K562 (cell line): ENCODE data around the gene CORO6. TPM values are rescaled to one million over a fixed set of nuclear protein-coding genes. Genes with fewer than 3 reads are reported as not detected.

Experiments used
- ASH1L ChIP-seq: fragments of 450-650 bp; IDR thresholded peaks from 2 replicates; pipeline ENCODE4 v1.6.1; 2018; ENCODE audit warnings: borderline replicate concordance, mild to moderate bottlenecking, low read depth; ENCODE audit not compliant: partially characterized antibody
- CAMTA2 ChIP-seq: fragments of 250-450 bp; sonication (Bioruptor Pico); conservative IDR thresholded peaks from 2 replicates; pipeline ENCODE4 v1.5.1; 2022
- CHD2 ChIP-seq: IDR thresholded peaks from 2 replicates; pipeline ENCODE4 v1.6.1; 2011; ENCODE audit warnings: low read depth, low read length
- CLOCK ChIP-seq: fragments of 250-450 bp; sonication (Bioruptor Pico); IDR thresholded peaks from 2 replicates; pipeline ENCODE4 v1.4.0; 2020; ENCODE audit warnings: mild to moderate bottlenecking, moderate library complexity, borderline replicate concordance
- CREBBP ChIP-seq: IDR thresholded peaks from one replicate; pipeline ENCODE4 v1.6.1; 2012; ENCODE audit warnings: low read depth, mild to moderate bottlenecking, control low read depth, inconsistent platforms, low read length
- ELK3 ChIP-seq: fragments of 450-650 bp; formaldehyde crosslinking; IDR thresholded peaks from 2 replicates; pipeline ENCODE4 v1.4.0; 2020; ENCODE audit warnings: mild to moderate bottlenecking
- ETS2 ChIP-seq: IDR thresholded peaks from 2 replicates; pipeline ENCODE4 v1.6.1; 2016; ENCODE audit warnings: borderline replicate concordance, missing genetic modification characterization, mild to moderate bottlenecking, moderate library complexity, missing compliant biosample characterization; ENCODE audit not compliant: poor library complexity, severe bottlenecking
- MCM5 ChIP-seq: fragments of 450-650 bp; IDR thresholded peaks from 2 replicates; pipeline ENCODE4 v1.6.1; 2016; ENCODE audit warnings: low read depth
- TBP ChIP-seq: optimal IDR thresholded peaks from 2 replicates; pipeline ENCODE3; 2011; ENCODE audit warnings: low read depth, low read length, improper control_type of control experiment
- ZNF3 ChIP-seq: fragments of 250-450 bp; sonication (Bioruptor Pico); IDR thresholded peaks from 2 replicates; pipeline ENCODE4 v1.5.0; 2021; ENCODE audit warnings: mild to moderate bottlenecking, moderate library complexity
- ZNF395 ChIP-seq: fragments of 200-800 bp; sonication (Bioruptor generic); IDR thresholded peaks from 2 replicates; pipeline ENCODE4 v1.6.1; 2017; ENCODE audit warnings: missing genetic modification characterization, missing compliant biosample characterization
- ZNF511 ChIP-seq: sonication (generic); formaldehyde crosslinking; IDR thresholded peaks from 2 replicates; pipeline ENCODE4 v1.8.0; 2022; ENCODE audit warnings: mild to moderate bottlenecking, missing genetic modification reagents
- polyA plus RNA-seq, 8 experiments: library from polyadenylated mRNA; depleted of rRNA in 4 of 8; stranded (reverse) in 5 of 8; unstranded in 3 of 8; fragments of >200 nt; fragmentation: Nextera tagmentation in 2 of 8; fragmentation: Illumina TruSeq in 1 of 8; extraction: Ambion mirVana in 2 of 8; extraction: Trizol in 1 of 8; gene quantifications; 2 replicates each; pipeline versions ENCODE4 v1.2.1 to v1.2.3, GENCODE V29; 2011 to 2014; ENCODE audit warnings: inconsistent platforms in 1 of 8, missing spikeins in 1 of 8
- total RNA-seq, 7 experiments: library from RNA; depleted of rRNA in 6 of 7; stranded (reverse); fragments of >200 nt in 6 of 7; fragmentation: Illumina TruSeq in 2 of 7; extraction: Trizol in 2 of 7; gene quantifications; 2 replicates each; pipeline versions ENCODE4 v1.2.1 to v1.2.3, GENCODE V29; 2011 to 2021; ENCODE audit warnings: low replicate concordance in 1 of 7
- TF ChIP-seq, protein P1 (sequence below): fragments of 450-650 bp; IDR thresholded peaks from one replicate; pipeline ENCODE4 v1.6.1; 2018; ENCODE audit warnings: mild to moderate bottlenecking, moderate library complexity; ENCODE audit not compliant: partially characterized antibody
- TF ChIP-seq, protein P2 (sequence below): fragments of 450-650 bp; IDR thresholded peaks from 2 replicates; pipeline ENCODE4 v1.6.1; 2016; ENCODE audit warnings: missing biosample characterization, missing genetic modification characterization
- TF ChIP-seq, protein P3 (sequence below): sonication (generic); formaldehyde crosslinking; IDR thresholded peaks from 2 replicates; pipeline ENCODE4 v1.8.0; 2022; ENCODE audit warnings: mild to moderate bottlenecking, missing genetic modification reagents, borderline replicate concordance

Gene CORO6
- total and polyA plus RNA-seq, 9 of the 15 experiments (the other 6 are each of a cell fraction or from before 2014, with no cell fraction given), result 0.04 to 11.9 (median 2.4) TPM

- TF ChIP-seq, protein P1, sequence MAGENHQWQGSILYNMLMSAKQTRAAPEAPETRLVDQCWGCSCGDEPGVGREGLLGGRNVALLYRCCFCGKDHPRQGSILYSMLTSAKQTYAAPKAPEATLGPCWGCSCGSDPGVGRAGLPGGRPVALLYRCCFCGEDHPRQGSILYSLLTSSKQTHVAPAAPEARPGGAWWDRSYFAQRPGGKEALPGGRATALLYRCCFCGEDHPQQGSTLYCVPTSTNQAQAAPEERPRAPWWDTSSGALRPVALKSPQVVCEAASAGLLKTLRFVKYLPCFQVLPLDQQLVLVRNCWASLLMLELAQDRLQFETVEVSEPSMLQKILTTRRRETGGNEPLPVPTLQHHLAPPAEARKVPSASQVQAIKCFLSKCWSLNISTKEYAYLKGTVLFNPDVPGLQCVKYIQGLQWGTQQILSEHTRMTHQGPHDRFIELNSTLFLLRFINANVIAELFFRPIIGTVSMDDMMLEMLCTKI, result no peak
- TF ChIP-seq ELK3 (no peak), ZNF511 (CRISPR knock-in tag) (no peak), ASH1L (no peak), CAMTA2 (CRISPR knock-in tag) (no peak), TBP (peak; percentile 45), MCM5 (no peak), CLOCK (CRISPR knock-in tag) (no peak), CREBBP (no peak), ETS2 (tag) (no peak), ZNF395 (CRISPR knock-in tag) (peak; percentile 76; the same call in 1 of the 2 replicates), ZNF3 (no peak), CHD2 (peak; percentile 30; the same call in 1 of the 2 replicates)
- TF ChIP-seq, protein P2, sequence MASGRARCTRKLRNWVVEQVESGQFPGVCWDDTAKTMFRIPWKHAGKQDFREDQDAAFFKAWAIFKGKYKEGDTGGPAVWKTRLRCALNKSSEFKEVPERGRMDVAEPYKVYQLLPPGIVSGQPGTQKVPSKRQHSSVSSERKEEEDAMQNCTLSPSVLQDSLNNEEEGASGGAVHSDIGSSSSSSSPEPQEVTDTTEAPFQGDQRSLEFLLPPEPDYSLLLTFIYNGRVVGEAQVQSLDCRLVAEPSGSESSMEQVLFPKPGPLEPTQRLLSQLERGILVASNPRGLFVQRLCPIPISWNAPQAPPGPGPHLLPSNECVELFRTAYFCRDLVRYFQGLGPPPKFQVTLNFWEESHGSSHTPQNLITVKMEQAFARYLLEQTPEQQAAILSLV (tag), result no peak
- TF ChIP-seq, protein P3, sequence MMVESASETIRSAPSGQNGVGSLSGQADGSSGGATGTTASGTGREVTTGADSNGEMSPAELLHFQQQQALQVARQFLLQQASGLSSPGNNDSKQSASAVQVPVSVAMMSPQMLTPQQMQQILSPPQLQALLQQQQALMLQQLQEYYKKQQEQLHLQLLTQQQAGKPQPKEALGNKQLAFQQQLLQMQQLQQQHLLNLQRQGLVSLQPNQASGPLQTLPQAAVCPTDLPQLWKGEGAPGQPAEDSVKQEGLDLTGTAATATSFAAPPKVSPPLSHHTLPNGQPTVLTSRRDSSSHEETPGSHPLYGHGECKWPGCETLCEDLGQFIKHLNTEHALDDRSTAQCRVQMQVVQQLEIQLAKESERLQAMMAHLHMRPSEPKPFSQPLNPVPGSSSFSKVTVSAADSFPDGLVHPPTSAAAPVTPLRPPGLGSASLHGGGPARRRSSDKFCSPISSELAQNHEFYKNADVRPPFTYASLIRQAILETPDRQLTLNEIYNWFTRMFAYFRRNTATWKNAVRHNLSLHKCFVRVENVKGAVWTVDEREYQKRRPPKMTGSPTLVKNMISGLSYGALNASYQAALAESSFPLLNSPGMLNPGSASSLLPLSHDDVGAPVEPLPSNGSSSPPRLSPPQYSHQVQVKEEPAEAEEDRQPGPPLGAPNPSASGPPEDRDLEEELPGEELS (CRISPR knock-in tag), result no peak
Measured at GRCh38 chr17:29568331-29569244, 54.1 kb downstream of the CORO6 start, which contains the start of gene TP53I13 (continued).
